ENCODE measurements around the gene CD79A.

- no peak for TF ChIP-seq POLR2AphosphoS5 (IDR thresholded peaks at IDR 0.05; ENCODE audit: borderline replicate concordance, low read depth, low read length)
- no peak for TF ChIP-seq EZH2 (IDR thresholded peaks at IDR 0.05)
Measured at GRCh38 chr19:41879080-41879479, 2.0 kb downstream of the CD79A start.
